PC-3 (cell line): Measurements from ENCODE around the gene FSTL4. TPM values are rescaled to one million over a fixed set of nuclear protein-coding genes. Genes with fewer than 3 reads are reported as not detected.

Experiments used
- ATAC-seq: fragments of 200-7000 bp; cut with Tn5 transposase; 2 replicates; pipeline ENCODE4 v1.9.1; 2020; ENCODE audit warnings: mild to moderate bottlenecking, moderate library complexity
- BruUV-seq: library from RNA; stranded (reverse); fragments of 400-500 nt; replicated peaks from 2 replicates; lab custom pipeline; 2021; lab: Mats Ljungman, UMichigan
- CTCF ChIA-PET: fragments of 300-600 bp; sonication (Branson Sonifier 250); formaldehyde crosslinking; loops from one replicate; lab custom pipeline; 2022; ENCODE audit warnings: antibody characterized with exemption; lab: Charles Lee
- POLR2A ChIA-PET: fragments of 300-600 bp; sonication (Branson Sonifier 250); formaldehyde crosslinking; loops from one replicate; lab custom pipeline; 2022; ENCODE audit warnings: antibody characterized with exemption; ENCODE audit not compliant: unreplicated experiment; lab: Charles Lee
- DNase-seq: peaks from one replicate; pipeline ENCODE4 v3.0.0-alpha.2; 2015
- H2AFZ ChIP-seq: fragments of 300-600 bp; sonication (generic); 2 replicates; pipeline ENCODE4 v1.6.0; 2016; ENCODE audit warnings: antibody characterized with exemption, low read length
- H3F3A ChIP-seq: fragments of 300-600 bp; sonication (generic); one replicate; pipeline ENCODE4 v1.6.0; 2017; ENCODE audit warnings: antibody characterized with exemption, low read length, control low read depth, mild to moderate bottlenecking; ENCODE audit not compliant: unreplicated experiment
- H3K27ac ChIP-seq: fragments of 300-600 bp; sonication (generic); 2 replicates; pipeline ENCODE4 v1.5.1; 2016; ENCODE audit warnings: mild to moderate bottlenecking, low read length
- H3K27me3 ChIP-seq: fragments of 300-600 bp; sonication (generic); 2 replicates; pipeline ENCODE4 v1.6.1; 2016; ENCODE audit warnings: low read length, mixed read lengths
- H3K36me3 ChIP-seq: fragments of 300-600 bp; sonication (generic); 2 replicates; pipeline ENCODE4 v1.6.1; 2016; ENCODE audit warnings: low read depth, mixed run types, low read length, mixed read lengths
- H3K4me1 ChIP-seq: fragments of 300-600 bp; sonication (generic); 2 replicates; pipeline ENCODE4 v1.5.1; 2016; ENCODE audit warnings: low read length; ENCODE audit not compliant: insufficient read depth
- H3K4me2 ChIP-seq: fragments of 300-600 bp; sonication (generic); 2 replicates; pipeline ENCODE4 v1.6.0; 2016; ENCODE audit warnings: low read length
- H3K4me3 ChIP-seq: fragments of 300-600 bp; sonication (generic); 2 replicates; pipeline ENCODE4 v1.5.1; 2016; ENCODE audit warnings: mild to moderate bottlenecking, low read length, mixed read lengths
- H3K79me2 ChIP-seq: fragments of 300-600 bp; sonication (generic); 2 replicates; pipeline ENCODE4 v1.6.1; 2017; ENCODE audit warnings: low read length, mixed read lengths
- H3K9ac ChIP-seq: fragments of 300-600 bp; sonication (generic); 2 replicates; pipeline ENCODE4 v1.6.0; 2016; ENCODE audit warnings: mild to moderate bottlenecking, low read length
- H3K9me2 ChIP-seq: fragments of 300-600 bp; sonication (generic); replicated peaks from 2 replicates; pipeline ENCODE4 v1.6.1; 2016; ENCODE audit warnings: mixed run types, low read length, mixed read lengths
- H3K9me3 ChIP-seq: fragments of 300-600 bp; sonication (generic); 2 replicates; pipeline ENCODE4 v1.6.1; 2016; ENCODE audit warnings: low read length, mixed read lengths
- H4K20me1 ChIP-seq: fragments of 300-600 bp; sonication (generic); 2 replicates; pipeline ENCODE4 v1.6.1; 2016; ENCODE audit warnings: low read length, mixed read lengths
- EZH2 ChIP-seq: fragments of 300-600 bp; sonication (generic); IDR thresholded peaks from one replicate; pipeline ENCODE4 v1.6.1; 2017; ENCODE audit warnings: antibody characterized with exemption, mild to moderate bottlenecking, low read length; ENCODE audit not compliant: unreplicated experiment
- EZH2phosphoT487 ChIP-seq: fragments of 300-600 bp; sonication (generic); IDR thresholded peaks from 2 replicates; pipeline ENCODE4 v1.6.1; 2018; ENCODE audit warnings: mild to moderate bottlenecking, antibody characterized with exemption, low read length, borderline replicate concordance
- intact Hi-C: fragments of 100-400 bp; cut with micrococcal nuclease; formaldehyde crosslinking; loops from 2 replicates; pipeline ENCODE4 v1.9.0; 2023
- total RNA-seq: library from RNA; depleted of rRNA; stranded (reverse); fragments of >200 nt; gene quantifications from 2 replicates; pipeline ENCODE4 v1.2.3, GENCODE V29; 2014
- TF ChIP-seq, protein P1 (sequence below): fragments of 300-600 bp; sonication (generic); conservative IDR thresholded peaks from 2 replicates; pipeline ENCODE4 v1.5.1; 2017; ENCODE audit warnings: antibody characterized with exemption, low read depth, mild to moderate bottlenecking, low read length

Gene FSTL4
- total RNA-seq, 1 experiment from 2014 or later = 4.2 TPM

DNA sequence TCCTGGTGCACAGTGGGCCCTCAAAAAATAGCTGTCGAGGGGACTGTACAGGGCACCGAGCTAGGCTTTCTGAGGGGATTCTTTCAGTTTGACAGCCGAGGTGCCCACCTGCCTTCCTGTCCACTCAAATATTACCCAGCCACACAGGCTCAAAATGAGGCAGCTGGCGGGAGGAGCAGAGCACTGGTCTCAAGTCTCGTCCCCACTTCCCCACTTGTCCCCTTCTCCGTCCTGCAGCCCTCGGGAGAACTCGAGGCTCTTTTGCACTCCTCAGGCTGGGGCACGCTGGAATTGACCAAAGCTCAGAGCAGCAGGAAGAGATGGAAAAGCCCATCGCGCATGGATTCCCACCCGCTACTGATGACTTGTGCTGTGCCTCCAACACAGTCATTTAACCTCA, 375.4 kb downstream of the FSTL4 start:
- ChIA-PET POLR2A (no interaction called here), CTCF (no interaction called here)
- Histone ChIP-seq H2AFZ (no peak overlapping the region), H3K9ac (no peak overlapping the region), H3K79me2 (no peaks in the 10 kb centered on the region), H3F3A (no peaks in the 10 kb centered on the region), H3K27me3 (no peaks in the 10 kb centered on the region), H3K4me3 (no peak overlapping the region), H3K4me1 (peaks cover 12% of the 10 kb centered on the region), H3K9me2 (no peaks in the 10 kb centered on the region), H3K36me3 (no peaks in the 10 kb centered on the region), H3K9me3 (no peaks in the 10 kb centered on the region), H3K27ac (no peak overlapping the region), H3K4me2 (no peak overlapping the region), H4K20me1 (no peaks in the 10 kb centered on the region)
- DNase-seq (no peak), ATAC-seq (no peak)
- no TSS peak for BruUV-seq
- intact Hi-C loops = no loop called here
- TF ChIP-seq, protein P1, sequence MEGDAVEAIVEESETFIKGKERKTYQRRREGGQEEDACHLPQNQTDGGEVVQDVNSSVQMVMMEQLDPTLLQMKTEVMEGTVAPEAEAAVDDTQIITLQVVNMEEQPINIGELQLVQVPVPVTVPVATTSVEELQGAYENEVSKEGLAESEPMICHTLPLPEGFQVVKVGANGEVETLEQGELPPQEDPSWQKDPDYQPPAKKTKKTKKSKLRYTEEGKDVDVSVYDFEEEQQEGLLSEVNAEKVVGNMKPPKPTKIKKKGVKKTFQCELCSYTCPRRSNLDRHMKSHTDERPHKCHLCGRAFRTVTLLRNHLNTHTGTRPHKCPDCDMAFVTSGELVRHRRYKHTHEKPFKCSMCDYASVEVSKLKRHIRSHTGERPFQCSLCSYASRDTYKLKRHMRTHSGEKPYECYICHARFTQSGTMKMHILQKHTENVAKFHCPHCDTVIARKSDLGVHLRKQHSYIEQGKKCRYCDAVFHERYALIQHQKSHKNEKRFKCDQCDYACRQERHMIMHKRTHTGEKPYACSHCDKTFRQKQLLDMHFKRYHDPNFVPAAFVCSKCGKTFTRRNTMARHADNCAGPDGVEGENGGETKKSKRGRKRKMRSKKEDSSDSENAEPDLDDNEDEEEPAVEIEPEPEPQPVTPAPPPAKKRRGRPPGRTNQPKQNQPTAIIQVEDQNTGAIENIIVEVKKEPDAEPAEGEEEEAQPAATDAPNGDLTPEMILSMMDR = no peak
- TF ChIP-seq EZH2 (no peak), EZH2phosphoT487 (no peak)

DNA sequence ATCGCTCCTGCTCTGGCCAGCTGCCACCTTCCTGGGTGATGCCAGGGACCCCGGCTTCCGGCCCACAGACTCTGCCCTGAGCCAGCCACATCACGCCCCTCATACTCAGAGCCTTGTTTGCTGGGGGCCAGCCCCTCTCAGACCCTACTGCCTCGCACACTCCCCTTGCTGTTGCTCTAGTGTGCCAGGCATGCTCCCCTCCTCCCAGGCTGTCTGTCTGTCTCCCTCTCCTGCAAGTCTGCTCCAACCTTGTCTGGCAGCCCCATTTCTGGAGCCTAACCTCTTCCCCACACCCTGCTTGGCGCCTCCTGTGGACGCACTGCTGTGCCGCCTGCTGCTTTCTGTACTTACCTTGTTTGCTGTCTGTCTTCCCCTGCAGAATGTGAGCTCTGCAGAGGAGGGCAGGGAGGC, 375.8 kb downstream of the FSTL4 start:
- intact Hi-C loops = no loop called here
- TF ChIP-seq, protein P1 = no peak
- TF ChIP-seq EZH2 = no peak
- no peak for TF ChIP-seq EZH2phosphoT487
- Histone ChIP-seq H3K27me3 (no peaks in the 10 kb centered on the region), H2AFZ (no peak overlapping the region), H3K36me3 (no peaks in the 10 kb centered on the region), H4K20me1 (no peaks in the 10 kb centered on the region), H3K9me2 (no peaks in the 10 kb centered on the region), H3K4me1 (peaks cover 12% of the 10 kb centered on the region), H3K4me2 (no peak overlapping the region), H3K4me3 (no peak overlapping the region), H3K27ac (no peak overlapping the region), H3K9me3 (no peaks in the 10 kb centered on the region), H3F3A (no peaks in the 10 kb centered on the region), H3K9ac (no peak overlapping the region), H3K79me2 (no peaks in the 10 kb centered on the region)
- no TSS peak for BruUV-seq
- DNase-seq = no peak
- CTCF ChIA-PET = no interaction called here
- POLR2A ChIA-PET = no interaction called here
- ATAC-seq = no peak

DNA sequence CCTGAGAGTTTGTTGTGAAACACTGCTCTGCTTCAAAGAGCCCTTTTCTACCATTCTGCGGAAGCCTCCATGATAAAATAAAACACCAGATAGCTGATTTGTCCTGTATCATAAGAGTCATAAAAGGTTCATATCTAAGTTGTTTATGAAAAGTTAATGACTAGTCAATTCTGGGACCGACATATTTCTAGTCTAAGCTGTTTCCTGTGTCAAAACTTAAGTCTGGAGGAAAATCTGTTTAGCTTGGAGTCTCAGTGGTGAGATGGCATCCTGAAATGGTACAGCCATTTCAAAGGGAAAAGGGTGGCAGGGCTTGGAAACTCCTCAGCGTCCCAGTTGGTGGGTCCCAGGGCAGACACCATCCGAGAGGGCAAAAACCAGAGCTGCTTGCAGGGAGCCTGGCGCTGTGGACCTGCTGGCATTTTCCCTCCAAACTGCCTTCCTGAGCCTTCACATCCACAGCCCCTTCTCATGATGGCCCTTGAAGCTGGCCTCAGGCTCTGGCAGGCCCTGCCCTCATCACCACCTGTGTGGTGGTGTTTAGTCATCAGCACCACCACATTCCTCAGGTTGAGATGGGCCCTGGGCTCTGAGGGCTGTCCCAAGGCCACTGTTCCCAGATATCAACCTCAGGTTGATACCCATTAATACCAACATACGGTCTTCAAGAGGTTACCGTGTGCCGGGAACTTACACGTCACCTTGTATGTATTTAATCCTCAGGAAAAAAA, 376.5 kb downstream of the FSTL4 start:
- no peak overlapping the region for H3K27ac ChIP-seq
- ChIA-PET CTCF (no interaction called here), POLR2A (no interaction called here)
- no peaks in the 10 kb centered on the region for H3K27me3 ChIP-seq
- no peak overlapping the region for H3K4me2 ChIP-seq
- DNase-seq = peak; percentile 17
- no peaks in the 10 kb centered on the region for H3F3A ChIP-seq
- H3K9me2 ChIP-seq = no peaks in the 10 kb centered on the region
- H3K4me1 ChIP-seq = peaks cover 8% of the 10 kb centered on the region
- no peak overlapping the region for H3K9ac ChIP-seq
- no TSS peak for BruUV-seq
- no peak overlapping the region for H3K4me3 ChIP-seq
- no peak for TF ChIP-seq EZH2phosphoT487
- TF ChIP-seq, protein P1 = no peak
- TF ChIP-seq EZH2 = no peak
- ATAC-seq = no peak
- H3K9me3 ChIP-seq = no peaks in the 10 kb centered on the region
- no peaks in the 10 kb centered on the region for H4K20me1 ChIP-seq
- no peaks in the 10 kb centered on the region for H3K79me2 ChIP-seq
- intact Hi-C loops = no loop called here
- no peaks in the 10 kb centered on the region for H3K36me3 ChIP-seq
- H2AFZ ChIP-seq = no peak overlapping the region
